GM23338 (cell line): Measurements from ENCODE around the gene PTRHD1. TPM values are rescaled to one million over a fixed set of nuclear protein-coding genes. Genes with fewer than 3 reads are reported as not detected.

Experiments
- ATAC-seq: fragments of 200-7000 bp; cut with Tn5 transposase; 3 replicates; pipeline ENCODE4 v1.9.1; 2020
- DNase-seq: peaks from one replicate; pipeline ENCODE4 v3.0.0-alpha.2; 2015; ENCODE audit warnings: low spot score
- H2AFZ ChIP-seq: fragments of 200-600 bp; sonication (generic); 2 replicates; pipeline ENCODE4 v1.8.0; 2016; ENCODE audit warnings: antibody characterized with exemption, mild to moderate bottlenecking, moderate library complexity
- H3F3A ChIP-seq: fragments of 200-600 bp; sonication (generic); replicated peaks from 2 replicates; pipeline ENCODE4 v1.8.0; 2017; ENCODE audit warnings: antibody characterized with exemption, mixed run types, low read depth
- H3K27ac ChIP-seq: fragments of 200-600 bp; sonication (generic); 2 replicates; pipeline ENCODE4 v1.6.1; 2016; ENCODE audit warnings: low read depth
- H3K27me3 ChIP-seq: fragments of 200-600 bp; sonication (generic); 2 replicates; pipeline ENCODE4 v1.8.0; 2016; ENCODE audit warnings: mild to moderate bottlenecking, mixed run types, moderate library complexity; ENCODE audit not compliant: insufficient read depth
- H3K36me3 ChIP-seq: fragments of 200-600 bp; sonication (generic); 2 replicates; pipeline ENCODE4 v1.8.0; 2016; ENCODE audit warnings: mild to moderate bottlenecking; ENCODE audit not compliant: insufficient read depth
- H3K4me1 ChIP-seq: fragments of 200-600 bp; sonication (generic); 2 replicates; pipeline ENCODE4 v1.8.0; 2016; ENCODE audit warnings: mild to moderate bottlenecking, moderate library complexity; ENCODE audit not compliant: insufficient read depth
- H3K4me2 ChIP-seq: fragments of 200-600 bp; sonication (generic); 2 replicates; pipeline ENCODE4 v1.7.1; 2017; ENCODE audit warnings: mixed run types
- H3K4me3 ChIP-seq: fragments of 200-600 bp; sonication (generic); 2 replicates; pipeline ENCODE4 v1.6.1; 2016; ENCODE audit warnings: mixed run types
- H3K79me2 ChIP-seq: fragments of 200-600 bp; sonication (generic); replicated peaks from 2 replicates; pipeline ENCODE4 v1.8.0; 2017; ENCODE audit warnings: mild to moderate bottlenecking; ENCODE audit not compliant: insufficient read depth
- H3K9me2 ChIP-seq: fragments of 200-600 bp; sonication (generic); 2 replicates; pipeline ENCODE4 v1.8.0; 2017; ENCODE audit not compliant: insufficient read depth
- H4K20me1 ChIP-seq: fragments of 200-600 bp; sonication (generic); replicated peaks from 2 replicates; pipeline ENCODE4 v1.8.0; 2017; ENCODE audit warnings: mild to moderate bottlenecking; ENCODE audit not compliant: insufficient read depth
- H3K27ac Mint-ChIP-seq: 2 replicates; pipeline ENCODE4 v1.8.0; 2020; ENCODE audit warnings: inconsistent platforms, mild to moderate bottlenecking, moderate library complexity, mixed read lengths
- H3K27me3 Mint-ChIP-seq: 3 replicates; pipeline ENCODE4 v1.8.0; 2022; ENCODE audit warnings: low read depth, mild to moderate bottlenecking, moderate library complexity, mixed read lengths, inconsistent platforms; ENCODE audit not compliant: insufficient read depth, poor library complexity
- H3K36me3 Mint-ChIP-seq: 3 replicates; pipeline ENCODE4 v1.8.0; 2021; ENCODE audit warnings: low read depth, mild to moderate bottlenecking, inconsistent platforms, moderate library complexity, mixed read lengths
- H3K4me1 Mint-ChIP-seq: 3 replicates; pipeline ENCODE4 v1.8.0; 2020; ENCODE audit warnings: mild to moderate bottlenecking, inconsistent platforms, mixed read lengths
- H3K4me3 Mint-ChIP-seq: 3 replicates; pipeline ENCODE4 v1.8.0; 2021; ENCODE audit warnings: moderate library complexity, mild to moderate bottlenecking, inconsistent platforms, mixed read lengths
- H3K9me3 Mint-ChIP-seq: 3 replicates; pipeline ENCODE4 v1.8.0; 2020; ENCODE audit warnings: moderate library complexity, mild to moderate bottlenecking, inconsistent platforms, mixed read lengths
- CREB1 ChIP-seq: fragments of 250-450 bp; sonication (Bioruptor Pico); IDR thresholded peaks from 2 replicates; pipeline ENCODE4 v1.5.0; 2020; ENCODE audit warnings: low read depth, mild to moderate bottlenecking, moderate library complexity
- EZH2 ChIP-seq: fragments of 200-600 bp; sonication (generic); IDR thresholded peaks from one replicate; pipeline ENCODE4 v1.8.0; 2017; ENCODE audit warnings: antibody characterized with exemption, mild to moderate bottlenecking, low read depth; ENCODE audit not compliant: unreplicated experiment
- EZH2phosphoT487 ChIP-seq: fragments of 200-600 bp; sonication (generic); IDR thresholded peaks from one replicate; pipeline ENCODE4 v1.8.1; 2018; ENCODE audit warnings: antibody characterized with exemption; ENCODE audit not compliant: unreplicated experiment
- STAT1 ChIP-seq: IDR thresholded peaks from one replicate; pipeline ENCODE4 v1.6.1; 2016; ENCODE audit warnings: antibody characterized with exemption; ENCODE audit not compliant: unreplicated experiment
- polyA plus RNA-seq: library from polyadenylated mRNA; unstranded; fragments of >200 nt; fragmentation: Nextera tagmentation; extraction: Ambion mirVana; gene quantifications from 2 replicates; pipeline ENCODE4 v1.2.1, GENCODE V29; 2016
- total RNA-seq: library from RNA; depleted of rRNA; stranded (reverse); fragments of >200 nt; shearing (Covaris generic); gene quantifications from 2 replicates; pipeline ENCODE4 v1.2.3, GENCODE V29; 2014
- TF ChIP-seq, protein P1 (sequence below): fragments of 250-450 bp; sonication (Bioruptor Pico); IDR thresholded peaks from 2 replicates; pipeline ENCODE4 v1.5.0; 2020; ENCODE audit warnings: mild to moderate bottlenecking, moderate library complexity
- TF ChIP-seq, protein P2 (sequence below): IDR thresholded peaks from one replicate; pipeline ENCODE4 v1.6.1; 2018; ENCODE audit warnings: antibody characterized with exemption; ENCODE audit not compliant: unreplicated experiment

Gene PTRHD1
- total and polyA plus RNA-seq, 2 experiments from 2014 or later: 46.9 to 105 TPM

DNA sequence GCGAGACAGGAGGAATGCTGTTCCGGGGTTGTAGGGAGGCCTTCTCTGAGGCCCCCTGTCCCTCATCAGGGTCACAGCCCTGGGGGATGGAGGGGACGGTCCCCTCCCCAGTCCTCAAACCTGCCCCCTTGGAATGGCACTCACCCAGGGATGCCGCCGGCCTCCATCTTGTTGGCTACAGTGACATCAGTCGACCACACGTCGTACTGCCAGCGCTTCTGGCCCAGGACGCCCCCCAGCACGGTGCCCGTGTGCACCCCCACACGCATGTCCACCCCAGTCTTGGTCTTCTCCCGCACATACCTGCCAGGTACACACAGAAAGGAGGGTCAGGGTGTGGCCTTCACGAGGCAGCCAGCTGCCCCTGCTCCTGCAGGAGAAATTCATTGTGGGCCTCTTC is 46.5 kb upstream of the PTRHD1 start (continued):
- TF ChIP-seq, protein P1, sequence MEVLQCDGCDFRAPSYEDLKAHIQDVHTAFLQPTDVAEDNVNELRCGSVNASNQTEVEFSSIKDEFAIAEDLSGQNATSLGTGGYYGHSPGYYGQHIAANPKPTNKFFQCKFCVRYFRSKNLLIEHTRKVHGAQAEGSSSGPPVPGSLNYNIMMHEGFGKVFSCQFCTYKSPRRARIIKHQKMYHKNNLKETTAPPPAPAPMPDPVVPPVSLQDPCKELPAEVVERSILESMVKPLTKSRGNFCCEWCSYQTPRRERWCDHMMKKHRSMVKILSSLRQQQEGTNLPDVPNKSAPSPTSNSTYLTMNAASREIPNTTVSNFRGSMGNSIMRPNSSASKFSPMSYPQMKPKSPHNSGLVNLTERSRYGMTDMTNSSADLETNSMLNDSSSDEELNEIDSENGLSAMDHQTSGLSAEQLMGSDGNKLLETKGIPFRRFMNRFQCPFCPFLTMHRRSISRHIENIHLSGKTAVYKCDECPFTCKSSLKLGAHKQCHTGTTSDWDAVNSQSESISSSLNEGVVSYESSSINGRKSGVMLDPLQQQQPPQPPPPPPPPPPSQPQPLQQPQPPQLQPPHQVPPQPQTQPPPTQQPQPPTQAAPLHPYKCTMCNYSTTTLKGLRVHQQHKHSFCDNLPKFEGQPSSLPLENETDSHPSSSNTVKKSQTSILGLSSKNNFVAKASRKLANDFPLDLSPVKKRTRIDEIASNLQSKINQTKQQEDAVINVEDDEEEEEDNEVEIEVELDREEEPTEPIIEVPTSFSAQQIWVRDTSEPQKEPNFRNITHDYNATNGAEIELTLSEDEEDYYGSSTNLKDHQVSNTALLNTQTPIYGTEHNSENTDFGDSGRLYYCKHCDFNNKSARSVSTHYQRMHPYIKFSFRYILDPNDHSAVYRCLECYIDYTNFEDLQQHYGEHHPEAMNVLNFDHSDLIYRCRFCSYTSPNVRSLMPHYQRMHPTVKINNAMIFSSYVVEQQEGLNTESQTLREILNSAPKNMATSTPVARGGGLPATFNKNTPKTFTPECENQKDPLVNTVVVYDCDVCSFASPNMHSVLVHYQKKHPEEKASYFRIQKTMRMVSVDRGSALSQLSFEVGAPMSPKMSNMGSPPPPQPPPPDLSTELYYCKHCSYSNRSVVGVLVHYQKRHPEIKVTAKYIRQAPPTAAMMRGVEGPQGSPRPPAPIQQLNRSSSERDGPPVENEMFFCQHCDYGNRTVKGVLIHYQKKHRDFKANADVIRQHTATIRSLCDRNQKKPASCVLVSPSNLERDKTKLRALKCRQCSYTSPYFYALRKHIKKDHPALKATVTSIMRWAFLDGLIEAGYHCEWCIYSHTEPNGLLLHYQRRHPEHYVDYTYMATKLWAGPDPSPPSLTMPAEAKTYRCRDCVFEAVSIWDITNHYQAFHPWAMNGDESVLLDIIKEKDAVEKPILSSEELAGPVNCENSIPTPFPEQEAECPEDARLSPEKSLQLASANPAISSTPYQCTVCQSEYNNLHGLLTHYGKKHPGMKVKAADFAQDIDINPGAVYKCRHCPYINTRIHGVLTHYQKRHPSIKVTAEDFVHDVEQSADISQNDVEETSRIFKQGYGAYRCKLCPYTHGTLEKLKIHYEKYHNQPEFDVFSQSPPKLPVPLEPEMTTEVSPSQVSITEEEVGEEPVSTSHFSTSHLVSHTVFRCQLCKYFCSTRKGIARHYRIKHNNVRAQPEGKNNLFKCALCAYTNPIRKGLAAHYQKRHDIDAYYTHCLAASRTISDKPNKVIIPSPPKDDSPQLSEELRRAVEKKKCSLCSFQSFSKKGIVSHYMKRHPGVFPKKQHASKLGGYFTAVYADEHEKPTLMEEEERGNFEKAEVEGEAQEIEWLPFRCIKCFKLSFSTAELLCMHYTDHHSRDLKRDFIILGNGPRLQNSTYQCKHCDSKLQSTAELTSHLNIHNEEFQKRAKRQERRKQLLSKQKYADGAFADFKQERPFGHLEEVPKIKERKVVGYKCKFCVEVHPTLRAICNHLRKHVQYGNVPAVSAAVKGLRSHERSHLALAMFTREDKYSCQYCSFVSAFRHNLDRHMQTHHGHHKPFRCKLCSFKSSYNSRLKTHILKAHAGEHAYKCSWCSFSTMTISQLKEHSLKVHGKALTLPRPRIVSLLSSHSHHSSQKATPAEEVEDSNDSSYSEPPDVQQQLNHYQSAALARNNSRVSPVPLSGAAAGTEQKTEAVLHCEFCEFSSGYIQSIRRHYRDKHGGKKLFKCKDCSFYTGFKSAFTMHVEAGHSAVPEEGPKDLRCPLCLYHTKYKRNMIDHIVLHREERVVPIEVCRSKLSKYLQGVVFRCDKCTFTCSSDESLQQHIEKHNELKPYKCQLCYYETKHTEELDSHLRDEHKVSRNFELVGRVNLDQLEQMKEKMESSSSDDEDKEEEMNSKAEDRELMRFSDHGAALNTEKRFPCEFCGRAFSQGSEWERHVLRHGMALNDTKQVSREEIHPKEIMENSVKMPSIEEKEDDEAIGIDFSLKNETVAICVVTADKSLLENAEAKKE (CRISPR knock-in tag): no peak
- TF ChIP-seq STAT1 (no peak), EZH2phosphoT487 (no peak), EZH2 (no peak)

DNA sequence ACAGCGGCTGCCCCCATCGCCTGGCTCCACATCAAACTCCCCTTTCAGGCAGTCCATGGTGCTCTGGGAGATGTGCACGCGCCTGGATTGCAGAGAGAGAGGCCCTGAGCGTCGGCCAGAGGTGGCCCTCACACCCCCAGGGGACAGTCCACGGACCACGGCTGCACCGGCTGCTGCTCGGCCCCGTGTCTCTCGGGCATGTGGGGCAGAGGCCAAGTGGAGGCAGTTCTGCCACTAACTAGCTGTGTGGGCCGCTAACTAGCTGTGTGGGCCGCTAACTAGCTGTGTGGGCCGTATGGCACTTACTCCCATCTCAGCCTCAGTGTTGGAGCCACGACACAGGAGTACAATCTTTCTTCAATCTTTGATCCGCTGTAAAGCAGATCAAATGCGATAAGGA is 45.4 kb upstream of the PTRHD1 start:
- Mint-ChIP-seq H3K27me3 (peaks cover 6% of the 10 kb centered on the region), H3K27ac (no peak overlapping the region), H3K9me3 (no peaks in the 10 kb centered on the region), H3K36me3 (peaks cover 37% of the 10 kb centered on the region), H3K4me1 (peaks cover 9% of the 10 kb centered on the region), H3K4me3 (no peak overlapping the region)
- Histone ChIP-seq H3K4me3 (no peak overlapping the region), H2AFZ (no peak overlapping the region), H3K27me3 (no peaks in the 10 kb centered on the region), H3K4me1 (no peaks in the 10 kb centered on the region), H3K79me2 (no peaks in the 10 kb centered on the region), H3K4me2 (no peak overlapping the region), H3F3A (no peaks in the 10 kb centered on the region), H4K20me1 (no peaks in the 10 kb centered on the region), H3K9me2 (no peaks in the 10 kb centered on the region), H3K36me3 (no peaks in the 10 kb centered on the region), H3K27ac (no peak overlapping the region)
- ATAC-seq (no peak), DNase-seq (no peak)
- TF ChIP-seq CREB1 (CRISPR knock-in tag): no peak
- TF ChIP-seq, protein P1 (CRISPR knock-in tag): no peak
- TF ChIP-seq, protein P2, sequence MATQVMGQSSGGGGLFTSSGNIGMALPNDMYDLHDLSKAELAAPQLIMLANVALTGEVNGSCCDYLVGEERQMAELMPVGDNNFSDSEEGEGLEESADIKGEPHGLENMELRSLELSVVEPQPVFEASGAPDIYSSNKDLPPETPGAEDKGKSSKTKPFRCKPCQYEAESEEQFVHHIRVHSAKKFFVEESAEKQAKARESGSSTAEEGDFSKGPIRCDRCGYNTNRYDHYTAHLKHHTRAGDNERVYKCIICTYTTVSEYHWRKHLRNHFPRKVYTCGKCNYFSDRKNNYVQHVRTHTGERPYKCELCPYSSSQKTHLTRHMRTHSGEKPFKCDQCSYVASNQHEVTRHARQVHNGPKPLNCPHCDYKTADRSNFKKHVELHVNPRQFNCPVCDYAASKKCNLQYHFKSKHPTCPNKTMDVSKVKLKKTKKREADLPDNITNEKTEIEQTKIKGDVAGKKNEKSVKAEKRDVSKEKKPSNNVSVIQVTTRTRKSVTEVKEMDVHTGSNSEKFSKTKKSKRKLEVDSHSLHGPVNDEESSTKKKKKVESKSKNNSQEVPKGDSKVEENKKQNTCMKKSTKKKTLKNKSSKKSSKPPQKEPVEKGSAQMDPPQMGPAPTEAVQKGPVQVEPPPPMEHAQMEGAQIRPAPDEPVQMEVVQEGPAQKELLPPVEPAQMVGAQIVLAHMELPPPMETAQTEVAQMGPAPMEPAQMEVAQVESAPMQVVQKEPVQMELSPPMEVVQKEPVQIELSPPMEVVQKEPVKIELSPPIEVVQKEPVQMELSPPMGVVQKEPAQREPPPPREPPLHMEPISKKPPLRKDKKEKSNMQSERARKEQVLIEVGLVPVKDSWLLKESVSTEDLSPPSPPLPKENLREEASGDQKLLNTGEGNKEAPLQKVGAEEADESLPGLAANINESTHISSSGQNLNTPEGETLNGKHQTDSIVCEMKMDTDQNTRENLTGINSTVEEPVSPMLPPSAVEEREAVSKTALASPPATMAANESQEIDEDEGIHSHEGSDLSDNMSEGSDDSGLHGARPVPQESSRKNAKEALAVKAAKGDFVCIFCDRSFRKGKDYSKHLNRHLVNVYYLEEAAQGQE: no peak
